ENCODE measurements around the gene EDA.

The EDA gene

GRCh38 chrX:70079297-70079696 is 463.4 kb downstream of the EDA start:
- DNase-seq (ENCODE audit: low read depth): no peak

- DNase-seq (ENCODE audit: low read depth): no peak
Measured at GRCh38 chrX:70079870-70080269, 464.0 kb downstream of the EDA start.

- DNase-seq (ENCODE audit: low read depth): no peak
Measured at GRCh38 chrX:70082723-70083122, 466.8 kb downstream of the EDA start.

- no peak for DNase-seq (ENCODE audit: low read depth)
Measured at GRCh38 chrX:70084592-70085240, 468.8 kb downstream of the EDA start.

GRCh38 chrX:70087857-70088630 is 472.1 kb downstream of the EDA start:
- DNase-seq (ENCODE audit: low read depth): peak; percentile 17

GRCh38 chrX:70088751-70089150 is 472.8 kb downstream of the EDA start:
- no peak for DNase-seq (ENCODE audit: low read depth)
